Lower leg skin (tissue), 3 donors: ENCODE results near the gene RNF11.

Experiments
- POLR2A ChIP-seq, 2 donors: fragments of 450-650 bp; IDR thresholded peaks; one replicate each; pipeline ENCODE4 v1.6.1; 2016 to 2017; ENCODE audit warnings: antibody characterized with exemption in 2 of 2, mild to moderate bottlenecking in 1 of 2, moderate library complexity in 1 of 2
- TF ChIP-seq, protein P1 (sequence below), 3 donors: fragments of 450-650 bp; IDR thresholded peaks; one replicate each; pipeline ENCODE4 v1.5.1; 2016; ENCODE audit warnings: antibody characterized with exemption in 3 of 3, mild to moderate bottlenecking in 3 of 3, moderate library complexity in 2 of 3

DNA sequence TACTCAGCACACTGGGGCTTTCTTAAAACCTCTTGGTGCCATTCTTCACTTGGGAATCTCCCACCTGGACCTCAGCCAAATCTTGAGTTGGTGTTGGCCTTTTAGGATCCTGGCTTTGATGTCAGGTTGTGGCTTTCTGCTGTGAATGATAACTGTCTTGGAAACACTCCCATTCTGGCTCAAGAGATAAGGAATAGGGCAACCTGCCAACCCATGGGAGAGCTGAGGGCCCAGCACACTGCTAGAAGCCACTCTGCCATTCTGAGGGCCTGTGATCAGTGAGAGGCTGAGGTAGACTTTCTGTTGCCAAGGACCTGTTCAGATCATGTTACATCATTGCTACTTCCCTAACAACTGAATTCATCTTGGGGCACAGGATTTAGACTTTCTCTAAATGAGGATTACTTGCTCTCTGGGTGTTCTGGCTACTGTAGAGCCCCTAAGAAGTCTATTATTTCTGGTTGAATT lies 48.4 kb downstream of the RNF11 start:
- TF ChIP-seq, protein P1, sequence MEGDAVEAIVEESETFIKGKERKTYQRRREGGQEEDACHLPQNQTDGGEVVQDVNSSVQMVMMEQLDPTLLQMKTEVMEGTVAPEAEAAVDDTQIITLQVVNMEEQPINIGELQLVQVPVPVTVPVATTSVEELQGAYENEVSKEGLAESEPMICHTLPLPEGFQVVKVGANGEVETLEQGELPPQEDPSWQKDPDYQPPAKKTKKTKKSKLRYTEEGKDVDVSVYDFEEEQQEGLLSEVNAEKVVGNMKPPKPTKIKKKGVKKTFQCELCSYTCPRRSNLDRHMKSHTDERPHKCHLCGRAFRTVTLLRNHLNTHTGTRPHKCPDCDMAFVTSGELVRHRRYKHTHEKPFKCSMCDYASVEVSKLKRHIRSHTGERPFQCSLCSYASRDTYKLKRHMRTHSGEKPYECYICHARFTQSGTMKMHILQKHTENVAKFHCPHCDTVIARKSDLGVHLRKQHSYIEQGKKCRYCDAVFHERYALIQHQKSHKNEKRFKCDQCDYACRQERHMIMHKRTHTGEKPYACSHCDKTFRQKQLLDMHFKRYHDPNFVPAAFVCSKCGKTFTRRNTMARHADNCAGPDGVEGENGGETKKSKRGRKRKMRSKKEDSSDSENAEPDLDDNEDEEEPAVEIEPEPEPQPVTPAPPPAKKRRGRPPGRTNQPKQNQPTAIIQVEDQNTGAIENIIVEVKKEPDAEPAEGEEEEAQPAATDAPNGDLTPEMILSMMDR (IDR thresholded peaks at IDR 0.05) = no peak
- no peak for TF ChIP-seq POLR2A (IDR thresholded peaks at IDR 0.05)
